Esophagus muscularis mucosa (tissue), 4 donors: Measurements from ENCODE around the gene L3MBTL4. TPM values are rescaled to one million over a fixed set of nuclear protein-coding genes. Genes with fewer than 3 reads are reported as not detected.
A peak's percentile ranks its signal among the peaks of the same experiment; 100 is the strongest.

Experiments used
- DNase-seq: peaks from one replicate; pipeline ENCODE4 v3.0.0-alpha.2; 2017; ENCODE audit errors: extremely low spot score
- H3K27ac ChIP-seq, 4 donors: fragments of 200-600 bp; sonication (generic); replicated peaks in 1 of 4; 1 replicate in 3 of 4; 2 replicates in 1 of 4; pipeline ENCODE4 v1.5.1; 2016 to 2019; ENCODE audit warnings: mild to moderate bottlenecking in 1 of 4
- H3K27me3 ChIP-seq, 4 donors: fragments of 200-600 bp; sonication (generic); one replicate each; pipeline versions ENCODE4 v1.5.1 to v1.6.0; 2016 to 2019
- H3K36me3 ChIP-seq, 4 donors: fragments of 200-600 bp; sonication (generic); one replicate each; pipeline ENCODE4 v1.5.1; 2016 to 2019
- H3K4me1 ChIP-seq, 4 donors: fragments of 200-600 bp; sonication (generic); one replicate each; pipeline ENCODE4 v1.5.1; 2016 to 2019
- H3K4me3 ChIP-seq, 4 donors: fragments of 200-600 bp; sonication (generic); 1 replicate in 2 of 4; 2 replicates in 2 of 4; pipeline ENCODE4 v1.5.1; 2016 to 2019; ENCODE audit warnings: mild to moderate bottlenecking in 4 of 4, moderate library complexity in 1 of 4
- H3K9me3 ChIP-seq, 4 donors: fragments of 200-600 bp; sonication (generic); 1 replicate in 3 of 4; 2 replicates in 1 of 4; pipeline ENCODE4 v1.5.1; 2016 to 2019
- CTCF ChIP-seq, 3 experiments: fragments of 200-600 bp in 2 of 3; fragments of 450-650 bp in 1 of 3; sonication (generic) in 2 of 3; IDR thresholded peaks; one replicate each; pipeline ENCODE4 v1.5.1; 2017 to 2019; ENCODE audit warnings: antibody characterized with exemption in 3 of 3, mild to moderate bottlenecking in 2 of 3, moderate library complexity in 1 of 3
- EP300 ChIP-seq: sonication (generic); formaldehyde crosslinking; IDR thresholded peaks from one replicate; pipeline ENCODE4 v1.6.1; 2017; ENCODE audit warnings: antibody characterized with exemption
- POLR2A ChIP-seq: fragments of 450-650 bp; IDR thresholded peaks from one replicate; pipeline ENCODE4 v1.6.1; 2017; ENCODE audit warnings: antibody characterized with exemption, moderate library complexity, mild to moderate bottlenecking, low read depth
- POLR2AphosphoS5 ChIP-seq, 2 donors: sonication (generic); formaldehyde crosslinking; IDR thresholded peaks; one replicate each; pipeline ENCODE4 v1.6.1; 2017; ENCODE audit warnings: antibody characterized with exemption in 2 of 2
- WGBS: methylation state at CpG from one replicate; pipeline ENCODE4 v1.1.5; 2018; 5-methylcytosine and 5-hydroxymethylcytosine counted together
- intact Hi-C: fragments of 100-400 bp; cut with DNase I; formaldehyde crosslinking; loops from one replicate; pipeline ENCODE4 v1.15.1; 2023
- total RNA-seq, 4 donors: library from RNA; depleted of rRNA; stranded (reverse); fragments of >200 nt; gene quantifications; one replicate each; pipeline versions ENCODE4 v1.1.0 to v1.2.1, GENCODE V29; 2016

Gene L3MBTL4
- total RNA-seq, 4 donors from 2014 or later: 1.0 to 2.9 (median 1.6) TPM

- TF ChIP-seq EP300: no peak
- WGBS: 68% methylated on average over 5 of the region's 5 CpGs
- no peaks in the 10 kb centered on the region for H3K9me3 ChIP-seq
- peak overlapping the region in 2 of 4 donors; percentile 7 to 26 for H3K4me3 ChIP-seq
- no peak for DNase-seq
- no peaks in the 10 kb centered on the region for H3K4me1 ChIP-seq
- intact Hi-C loops: no loop called here
- no peaks in the 10 kb centered on the region for H3K36me3 ChIP-seq
- H3K27me3 ChIP-seq: peaks cover 0 to 4% (median 0%) of the 10 kb centered on the region in 4 donors
- H3K27ac ChIP-seq: no peak overlapping the region
Observed at GRCh38 chr18:6434481-6434880, 19.8 kb upstream of the L3MBTL4 start.

- no peaks in the 10 kb centered on the region for H3K4me1 ChIP-seq
- H3K27ac ChIP-seq: no peak overlapping the region
- TF ChIP-seq CTCF (IDR thresholded peaks at IDR 0.05) (no peak), POLR2A (no peak), EP300 (no peak)
- peak; percentile 80 for DNase-seq
- no peaks in the 10 kb centered on the region for H3K36me3 ChIP-seq
- H3K27me3 ChIP-seq: no peaks in the 10 kb centered on the region
- WGBS: 92% methylated on average over 19 of the region's 19 CpGs
- intact Hi-C loops: no loop called here
- no peak overlapping the region for H3K4me3 ChIP-seq
- no peaks in the 10 kb centered on the region for H3K9me3 ChIP-seq
Observed at GRCh38 chr18:6431659-6432318, 17.1 kb upstream of the L3MBTL4 start.

DNA sequence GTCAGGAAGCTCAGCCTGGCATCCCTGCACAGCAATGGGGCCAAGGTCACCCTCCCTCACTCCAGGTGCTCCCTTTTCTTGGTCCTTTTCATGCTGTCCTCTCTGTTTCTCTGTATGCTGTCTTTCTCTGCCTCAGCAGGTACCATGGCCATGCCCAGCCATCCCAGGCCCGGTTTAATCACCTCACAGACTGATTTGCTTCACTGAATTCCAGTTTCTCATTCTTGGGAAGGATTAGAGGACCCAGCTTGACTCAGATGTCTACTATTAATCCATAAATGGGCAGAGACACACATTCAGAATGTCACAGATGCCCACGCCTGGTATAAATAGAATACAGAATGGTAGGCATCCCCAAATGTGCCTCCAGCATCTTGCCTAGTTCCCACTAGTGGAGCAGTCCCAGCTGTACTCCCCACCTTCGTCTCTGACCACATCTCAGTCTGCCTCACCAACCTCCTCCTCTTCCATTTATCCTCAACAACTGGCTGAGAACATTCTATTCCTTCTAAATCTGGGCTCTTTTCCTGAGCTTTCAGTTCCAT is 14.2 kb upstream of the L3MBTL4 start:
- TF ChIP-seq EP300 (no peak), CTCF (IDR thresholded peaks at IDR 0.05) (no peak), POLR2A (no peak), POLR2AphosphoS5 (IDR thresholded peaks at IDR 0.05) (no peak)
- no peaks in the 10 kb centered on the region for H3K36me3 ChIP-seq
- no peaks in the 10 kb centered on the region for H3K27me3 ChIP-seq
- no peak overlapping the region for H3K4me3 ChIP-seq
- H3K9me3 ChIP-seq: no peaks in the 10 kb centered on the region
- WGBS: 80% methylated on average over 3 of the region's 3 CpGs
- no peak overlapping the region for H3K27ac ChIP-seq
- intact Hi-C loops: no loop called here
- DNase-seq: peak; percentile 79
- no peaks in the 10 kb centered on the region for H3K4me1 ChIP-seq

GRCh38 chr18:6427286-6427685 is 12.6 kb upstream of the L3MBTL4 start:
- TF ChIP-seq POLR2A: no peak
- TF ChIP-seq POLR2AphosphoS5 (IDR thresholded peaks at IDR 0.05): no peak
- no peak for TF ChIP-seq EP300
- TF ChIP-seq CTCF (IDR thresholded peaks at IDR 0.05): no peak
- H3K27ac ChIP-seq: no peak overlapping the region
- WGBS: 33% methylated on average over 1 of the region's 1 CpG
- H3K27me3 ChIP-seq: no peaks in the 10 kb centered on the region
- no peak overlapping the region for H3K4me3 ChIP-seq
- intact Hi-C loops: no loop called here
- no peaks in the 10 kb centered on the region for H3K4me1 ChIP-seq
- DNase-seq: no peak
- no peaks in the 10 kb centered on the region for H3K36me3 ChIP-seq
- H3K9me3 ChIP-seq: no peaks in the 10 kb centered on the region

DNA sequence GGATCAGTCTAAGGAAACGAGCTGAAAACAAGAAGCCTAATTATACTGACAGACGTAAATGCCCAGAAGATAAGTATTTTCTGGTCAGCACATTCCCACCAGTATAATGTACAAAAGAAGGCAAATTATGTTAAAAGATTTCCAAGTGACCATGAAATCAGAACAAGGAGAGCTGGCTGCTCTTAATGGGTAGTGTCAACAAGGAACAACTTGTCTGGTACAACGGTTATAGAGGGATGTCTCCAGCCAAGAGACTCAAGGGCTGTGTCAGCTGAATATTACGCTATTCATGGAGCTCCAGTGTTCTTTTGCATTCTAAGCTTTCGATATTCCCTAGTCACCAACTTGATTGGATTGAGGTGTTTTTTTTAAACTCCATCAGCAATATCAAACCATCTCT is 8.6 kb upstream of the L3MBTL4 start:
- no peak for TF ChIP-seq POLR2A
- TF ChIP-seq CTCF (IDR thresholded peaks at IDR 0.05): no peak
- no peak for TF ChIP-seq EP300
- no peak for TF ChIP-seq POLR2AphosphoS5 (IDR thresholded peaks at IDR 0.05)
- no peaks in the 10 kb centered on the region for H3K36me3 ChIP-seq
- H3K9me3 ChIP-seq: peaks cover 0 to 2% (median 0%) of the 10 kb centered on the region in 4 donors
- DNase-seq: no peak
- whole genome bisulfite sequencing: 80% methylated on average over 5 of the region's 5 CpGs
- no peak overlapping the region for H3K27ac ChIP-seq
- no peaks in the 10 kb centered on the region for H3K4me1 ChIP-seq
- intact Hi-C loops: no loop called here
- H3K4me3 ChIP-seq: no peak overlapping the region
- no peaks in the 10 kb centered on the region for H3K27me3 ChIP-seq
